Activated naive CD4-positive, alpha-beta T cell treated with anti-CD3 and anti-CD28 coated beads, Interleukin-2, amount 50 U/mL, for 24 hours (primary cell): ENCODE measurements around the gene EXOC6.
"Not testable (repeated sequence)": the region's sequence is repeated elsewhere in the genome, so short reads cannot be mapped to it uniquely, and the experiment has no call there.

Experiments used
- H3K27ac Mint-ChIP-seq: one replicate; pipeline ENCODE4 v1.8.0; 2021; ENCODE audit warnings: mild to moderate bottlenecking, mixed read lengths
- H3K27me3 Mint-ChIP-seq: one replicate; pipeline ENCODE4 v1.8.0; 2021; ENCODE audit warnings: mixed read lengths
- H3K36me3 Mint-ChIP-seq: one replicate; pipeline ENCODE4 v1.8.0; 2021; ENCODE audit warnings: mixed read lengths
- H3K4me1 Mint-ChIP-seq: one replicate; pipeline ENCODE4 v1.8.0; 2021; ENCODE audit warnings: mixed read lengths
- H3K4me3 Mint-ChIP-seq: one replicate; pipeline ENCODE4 v1.8.0; 2021; ENCODE audit warnings: mild to moderate bottlenecking, mixed read lengths
- H3K9me3 Mint-ChIP-seq: one replicate; pipeline ENCODE4 v1.8.0; 2021; ENCODE audit warnings: mixed read lengths

EXOC6 gene

DNA sequence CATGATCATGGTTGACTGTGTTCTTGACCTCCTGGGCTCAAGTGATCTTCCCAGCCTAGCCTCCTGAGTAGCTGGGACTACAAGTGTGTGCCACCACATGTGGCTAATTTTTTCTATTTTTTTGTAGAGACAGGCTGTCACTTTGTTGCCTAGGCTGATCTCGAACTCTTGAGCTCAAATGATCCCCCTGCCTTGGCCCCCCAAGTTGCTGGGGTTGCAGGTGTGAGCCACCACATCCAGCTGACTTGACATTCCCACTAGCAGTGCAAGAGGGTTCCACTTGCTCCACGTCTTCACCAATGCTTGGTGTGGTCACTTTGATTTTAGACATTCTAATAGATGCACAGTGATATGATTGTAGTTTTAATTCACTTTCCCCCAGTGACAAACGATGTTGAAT lies 250.5 kb downstream of the EXOC6 start:
- H3K27ac Mint-ChIP-seq = no peak overlapping the region
- no peaks in the 10 kb centered on the region for H3K4me1 Mint-ChIP-seq
- peaks cover under 1% of the 10 kb centered on the region for H3K36me3 Mint-ChIP-seq
- peaks cover 6% of the 10 kb centered on the region for H3K9me3 Mint-ChIP-seq
- peaks cover 3% of the 10 kb centered on the region for H3K27me3 Mint-ChIP-seq
- no peak overlapping the region for H3K4me3 Mint-ChIP-seq

DNA sequence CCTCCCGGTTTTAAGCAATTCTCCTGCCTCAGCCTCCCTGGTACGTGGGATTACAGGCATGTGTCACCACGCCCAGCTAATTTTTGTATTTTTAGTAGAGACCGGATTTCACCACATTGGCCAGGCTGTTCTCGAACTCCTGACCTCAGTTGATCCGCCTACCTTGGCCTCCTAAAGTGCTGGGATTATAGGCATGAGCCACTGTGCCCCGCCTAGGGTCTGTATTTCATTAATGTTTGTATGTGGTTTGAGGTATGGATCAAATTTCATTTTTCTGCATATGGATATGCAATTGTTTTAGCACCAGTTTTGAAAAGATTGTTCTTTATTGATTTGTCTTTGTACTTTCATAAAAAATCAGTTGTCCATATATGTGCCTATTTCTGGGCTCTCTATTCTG lies 251.3 kb downstream of the EXOC6 start:
- H3K4me3 Mint-ChIP-seq = no peak overlapping the region
- no peak overlapping the region for H3K27ac Mint-ChIP-seq
- no peaks in the 10 kb centered on the region for H3K4me1 Mint-ChIP-seq
- peaks cover 2% of the 10 kb centered on the region for H3K36me3 Mint-ChIP-seq
- peaks cover 11% of the 10 kb centered on the region for H3K9me3 Mint-ChIP-seq
- peaks cover 3% of the 10 kb centered on the region for H3K27me3 Mint-ChIP-seq

DNA sequence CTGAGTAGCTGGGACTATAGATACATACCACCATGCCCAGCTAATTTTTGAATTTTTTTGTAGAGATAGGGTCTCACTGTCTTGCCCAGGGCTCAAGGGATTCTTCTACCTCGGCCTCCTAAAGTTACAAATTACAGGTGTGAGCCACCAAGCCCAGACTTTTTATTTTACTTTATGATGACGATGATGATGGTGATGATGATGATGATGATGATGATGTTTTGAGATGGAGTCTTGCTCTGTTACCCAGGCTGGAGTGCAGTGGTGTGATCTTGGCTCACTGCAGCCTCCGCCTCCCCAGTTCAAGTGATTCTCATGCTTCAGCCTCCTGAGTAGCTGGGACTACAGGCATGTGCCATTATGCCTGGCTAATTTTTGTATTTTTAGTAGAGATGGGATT lies 252.8 kb downstream of the EXOC6 start:
- not testable (repeated sequence) for H3K27ac Mint-ChIP-seq, H3K4me1 Mint-ChIP-seq, H3K36me3 Mint-ChIP-seq, H3K4me3 Mint-ChIP-seq, H3K27me3 Mint-ChIP-seq
- H3K9me3 Mint-ChIP-seq = peaks cover 11% of the 10 kb centered on the region

DNA sequence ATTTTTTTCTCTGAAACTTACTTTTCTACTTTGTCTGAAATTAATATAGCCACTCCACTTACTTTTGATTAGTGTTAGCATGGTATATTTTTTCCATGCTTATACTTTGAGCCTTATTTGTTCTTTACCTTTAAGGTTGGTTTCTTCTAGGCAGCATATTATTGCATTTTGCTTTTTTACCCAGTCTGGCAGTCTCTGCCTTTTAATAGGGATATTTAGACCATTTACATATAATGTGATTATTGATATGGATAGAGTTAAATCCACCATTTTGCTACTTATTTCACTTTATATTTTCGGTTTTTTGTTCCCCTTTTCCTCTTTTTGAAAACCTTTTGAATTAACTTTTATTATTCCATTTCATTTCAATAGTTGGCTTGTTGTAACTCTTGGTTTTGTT lies 255.6 kb downstream of the EXOC6 start:
- Mint-ChIP-seq H3K4me3 (no peak overlapping the region), H3K4me1 (no peaks in the 10 kb centered on the region), H3K9me3 (peaks cover 11% of the 10 kb centered on the region), H3K27ac (no peak overlapping the region), H3K27me3 (peaks cover 1% of the 10 kb centered on the region), H3K36me3 (peaks cover 2% of the 10 kb centered on the region)

DNA sequence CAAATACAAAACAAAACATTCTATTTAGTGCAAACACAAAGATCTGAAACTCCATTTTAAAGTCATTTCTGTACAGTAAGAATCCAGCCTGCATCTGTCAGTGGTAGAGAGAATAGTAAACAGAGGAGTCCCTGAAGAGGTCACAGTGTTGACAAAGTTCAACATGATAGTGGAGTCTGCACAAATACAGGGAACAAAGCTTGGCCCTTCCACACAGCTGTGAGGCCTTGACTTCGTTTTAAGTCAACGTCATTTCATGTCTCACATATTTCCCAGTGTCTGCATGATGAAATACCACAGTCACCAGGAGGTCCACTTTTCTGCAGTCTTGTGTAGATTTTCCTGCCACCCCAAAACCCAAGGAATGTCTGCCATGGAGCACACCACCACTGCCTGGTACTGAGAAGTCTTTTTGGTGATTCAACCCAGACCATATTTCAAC lies 258.3 kb downstream of the EXOC6 start:
- H3K4me1 Mint-ChIP-seq = no peaks in the 10 kb centered on the region
- H3K27me3 Mint-ChIP-seq = peaks cover 1% of the 10 kb centered on the region
- no peak overlapping the region for H3K27ac Mint-ChIP-seq
- no peak overlapping the region for H3K4me3 Mint-ChIP-seq
- H3K9me3 Mint-ChIP-seq = peaks cover 11% of the 10 kb centered on the region
- peaks cover 2% of the 10 kb centered on the region for H3K36me3 Mint-ChIP-seq
